CD4-positive, CD25-positive, alpha-beta regulatory T cell (primary cell): Measurements from ENCODE around the gene MOK. TPM values are rescaled to one million over a fixed set of nuclear protein-coding genes. Genes with fewer than 3 reads are reported as not detected.

ENCODE experiments used
- ATAC-seq, 2 donors: fragments of 150-1000 bp; cut with Tn5 transposase; one replicate each; pipeline ENCODE4 v1.10.0; 2021; ENCODE audit warnings: low read depth in 2 of 2, moderate number of reproducible peaks in 2 of 2, moderate library complexity in 1 of 2
- DNase-seq, 3 donors: peaks; one replicate each; pipeline versions ENCODE4 v3.0.0 to v3.0.0-alpha.2; 2012 to 2022; ENCODE audit warnings: mixed read lengths in 1 of 3
- H3K27ac ChIP-seq: one replicate; pipeline ENCODE4 v1.7.0; 2013; ENCODE audit warnings: mild to moderate bottlenecking, low read length; ENCODE audit not compliant: insufficient read depth, poor library complexity, severe bottlenecking
- H3K27me3 ChIP-seq: one replicate; pipeline ENCODE4 v1.7.0; 2013; ENCODE audit warnings: low read length; ENCODE audit not compliant: control insufficient read depth, insufficient read depth
- H3K36me3 ChIP-seq: one replicate; pipeline ENCODE4 v1.7.0; 2013; ENCODE audit warnings: mild to moderate bottlenecking, low read length, moderate library complexity; ENCODE audit not compliant: control insufficient read depth, insufficient read depth
- H3K4me1 ChIP-seq: 2 replicates; pipeline ENCODE4 v1.7.0; 2013; ENCODE audit warnings: mild to moderate bottlenecking, low read length; ENCODE audit not compliant: insufficient read depth, control insufficient read depth, poor library complexity, severe bottlenecking
- H3K4me3 ChIP-seq: one replicate; pipeline ENCODE4 v1.7.0; 2013; ENCODE audit warnings: low read depth, mild to moderate bottlenecking, low read length, moderate library complexity
- H3K9me3 ChIP-seq, 2 experiments: 1 replicate in 1 of 2; 2 replicates in 1 of 2; pipeline ENCODE4 v1.7.0; 2013; ENCODE audit warnings: low read length in 2 of 2, mild to moderate bottlenecking in 1 of 2, moderate library complexity in 1 of 2; ENCODE audit not compliant: control insufficient read depth in 2 of 2
- H3K27ac Mint-ChIP-seq, 3 donors: one replicate each; pipeline ENCODE4 v1.8.0; 2020 to 2022; ENCODE audit warnings: mild to moderate bottlenecking in 3 of 3, mixed read lengths in 3 of 3, moderate library complexity in 2 of 3
- H3K27me3 Mint-ChIP-seq: one replicate; pipeline ENCODE4 v1.8.0; 2022; ENCODE audit warnings: mild to moderate bottlenecking, mixed read lengths
- H3K36me3 Mint-ChIP-seq: one replicate; pipeline ENCODE4 v1.8.0; 2020; ENCODE audit warnings: mixed read lengths
- H3K4me1 Mint-ChIP-seq, 4 donors: one replicate each; pipeline ENCODE4 v1.8.0; 2020 to 2022; ENCODE audit warnings: mixed read lengths in 4 of 4, mild to moderate bottlenecking in 1 of 4
- H3K4me3 Mint-ChIP-seq, 4 donors: one replicate each; pipeline ENCODE4 v1.8.0; 2020 to 2022; ENCODE audit warnings: mild to moderate bottlenecking in 4 of 4, mixed read lengths in 4 of 4, moderate library complexity in 3 of 4
- H3K9me3 Mint-ChIP-seq, 7 donors: one replicate each; pipeline ENCODE4 v1.8.0; 2020 to 2022; ENCODE audit warnings: mixed read lengths in 7 of 7, mild to moderate bottlenecking in 3 of 7, moderate library complexity in 2 of 7
- polyA plus RNA-seq, 4 donors: library from polyadenylated mRNA; unstranded; fragments of 300-500 nt; fragmentation: Illumina TruSeq; gene quantifications; one replicate each; pipeline ENCODE4 v1.2.3, GENCODE V29; 2021
- total RNA-seq: library from RNA; stranded (reverse); gene quantifications from one replicate; pipeline ENCODE4 v1.2.3, GENCODE V29; 2022

Gene MOK
- total and polyA plus RNA-seq, 5 donors from 2014 or later = 0.73 to 1.4 (median 0.96) TPM; not detected in 1

- Histone ChIP-seq H3K4me3 (no peak overlapping the region), H3K4me1 (no peaks in the 10 kb centered on the region), H3K36me3 (no peaks in the 10 kb centered on the region), H3K27ac (no peak overlapping the region), H3K27me3 (no peaks in the 10 kb centered on the region), H3K9me3 (no peaks in the 10 kb centered on the region)
- ATAC-seq (no peak), DNase-seq (no peak)
- no peaks in the 10 kb centered on the region for H3K36me3 Mint-ChIP-seq
- H3K9me3 Mint-ChIP-seq = no peaks in the 10 kb centered on the region
- H3K4me3 Mint-ChIP-seq = no peak overlapping the region
- no peaks in the 10 kb centered on the region for H3K4me1 Mint-ChIP-seq
- no peaks in the 10 kb centered on the region for H3K27me3 Mint-ChIP-seq
- no peak overlapping the region for H3K27ac Mint-ChIP-seq
These were observed 25.1 kb downstream of the MOK start for GRCh38 chr14:102279688-102280348.

GRCh38 chr14:102279282-102279681 lies 25.7 kb downstream of the MOK start:
- Mint-ChIP-seq H3K9me3 (no peaks in the 10 kb centered on the region), H3K36me3 (no peaks in the 10 kb centered on the region), H3K27ac (no peak overlapping the region), H3K27me3 (no peaks in the 10 kb centered on the region), H3K4me3 (no peak overlapping the region), H3K4me1 (no peaks in the 10 kb centered on the region)
- Histone ChIP-seq H3K9me3 (no peaks in the 10 kb centered on the region), H3K36me3 (no peaks in the 10 kb centered on the region), H3K4me1 (no peaks in the 10 kb centered on the region), H3K4me3 (no peak overlapping the region), H3K27me3 (no peaks in the 10 kb centered on the region), H3K27ac (no peak overlapping the region)
- DNase-seq (no peak), ATAC-seq (no peak)

- Mint-ChIP-seq H3K9me3 (no peaks in the 10 kb centered on the region), H3K4me1 (no peaks in the 10 kb centered on the region), H3K36me3 (no peaks in the 10 kb centered on the region), H3K27ac (no peak overlapping the region), H3K4me3 (no peak overlapping the region), H3K27me3 (no peaks in the 10 kb centered on the region)
- H3K9me3 ChIP-seq = no peaks in the 10 kb centered on the region
- no peak overlapping the region for H3K4me3 ChIP-seq
- H3K27me3 ChIP-seq = no peaks in the 10 kb centered on the region
- H3K27ac ChIP-seq = no peak overlapping the region
- H3K36me3 ChIP-seq = no peaks in the 10 kb centered on the region
- no peaks in the 10 kb centered on the region for H3K4me1 ChIP-seq
- DNase-seq (no peak), ATAC-seq (no peak)
These were observed 26.4 kb downstream of the MOK start for GRCh38 chr14:102278631-102278935.

GRCh38 chr14:102277874-102278630 lies 26.9 kb downstream of the MOK start:
- Mint-ChIP-seq H3K4me1 (no peaks in the 10 kb centered on the region), H3K9me3 (no peaks in the 10 kb centered on the region), H3K27me3 (no peaks in the 10 kb centered on the region), H3K27ac (no peak overlapping the region), H3K4me3 (no peak overlapping the region), H3K36me3 (no peaks in the 10 kb centered on the region)
- no peaks in the 10 kb centered on the region for H3K36me3 ChIP-seq
- DNase-seq = no peak
- H3K27me3 ChIP-seq = no peaks in the 10 kb centered on the region
- ATAC-seq = no peak
- no peaks in the 10 kb centered on the region for H3K9me3 ChIP-seq
- H3K4me1 ChIP-seq = no peaks in the 10 kb centered on the region
- H3K4me3 ChIP-seq = no peak overlapping the region
- no peak overlapping the region for H3K27ac ChIP-seq

- DNase-seq (no peak), ATAC-seq (no peak)
- Histone ChIP-seq H3K27ac (no peak overlapping the region), H3K9me3 (no peaks in the 10 kb centered on the region), H3K4me3 (no peak overlapping the region), H3K36me3 (no peaks in the 10 kb centered on the region), H3K4me1 (no peaks in the 10 kb centered on the region), H3K27me3 (no peaks in the 10 kb centered on the region)
- Mint-ChIP-seq H3K27me3 (no peaks in the 10 kb centered on the region), H3K4me1 (no peaks in the 10 kb centered on the region), H3K27ac (no peak overlapping the region), H3K4me3 (no peak overlapping the region), H3K36me3 (no peaks in the 10 kb centered on the region), H3K9me3 (no peaks in the 10 kb centered on the region)
These were observed 29.1 kb downstream of the MOK start for GRCh38 chr14:102275866-102276265.

- Mint-ChIP-seq H3K36me3 (no peaks in the 10 kb centered on the region), H3K4me3 (no peak overlapping the region), H3K4me1 (no peaks in the 10 kb centered on the region), H3K9me3 (no peaks in the 10 kb centered on the region), H3K27me3 (no peaks in the 10 kb centered on the region), H3K27ac (no peak overlapping the region)
- Histone ChIP-seq H3K27me3 (no peaks in the 10 kb centered on the region), H3K27ac (no peak overlapping the region), H3K36me3 (no peaks in the 10 kb centered on the region), H3K9me3 (no peaks in the 10 kb centered on the region), H3K4me3 (no peak overlapping the region), H3K4me1 (no peaks in the 10 kb centered on the region)
- ATAC-seq = no peak
- DNase-seq = no peak
These were observed 32.6 kb downstream of the MOK start for GRCh38 chr14:102272392-102272791.

GRCh38 chr14:102264775-102265174 lies 40.2 kb downstream of the MOK start:
- ATAC-seq = no peak
- Mint-ChIP-seq H3K36me3 (no peaks in the 10 kb centered on the region), H3K4me1 (no peaks in the 10 kb centered on the region), H3K9me3 (no peaks in the 10 kb centered on the region), H3K27me3 (no peaks in the 10 kb centered on the region), H3K27ac (no peak overlapping the region), H3K4me3 (no peak overlapping the region)
- DNase-seq = no peak
- no peaks in the 10 kb centered on the region for H3K27me3 ChIP-seq
- H3K4me1 ChIP-seq = no peaks in the 10 kb centered on the region
- H3K36me3 ChIP-seq = no peaks in the 10 kb centered on the region
- no peaks in the 10 kb centered on the region for H3K9me3 ChIP-seq
- no peak overlapping the region for H3K27ac ChIP-seq
- H3K4me3 ChIP-seq = no peak overlapping the region

GRCh38 chr14:102264355-102264754 lies 40.6 kb downstream of the MOK start:
- DNase-seq (no peak), ATAC-seq (no peak)
- H3K4me3 Mint-ChIP-seq = no peak overlapping the region
- H3K4me1 Mint-ChIP-seq = no peaks in the 10 kb centered on the region
- H3K27me3 Mint-ChIP-seq = no peaks in the 10 kb centered on the region
- Histone ChIP-seq H3K27ac (no peak overlapping the region), H3K4me1 (no peaks in the 10 kb centered on the region), H3K27me3 (no peaks in the 10 kb centered on the region), H3K9me3 (no peaks in the 10 kb centered on the region), H3K4me3 (no peak overlapping the region), H3K36me3 (no peaks in the 10 kb centered on the region)
- H3K9me3 Mint-ChIP-seq = no peaks in the 10 kb centered on the region
- H3K36me3 Mint-ChIP-seq = no peaks in the 10 kb centered on the region
- H3K27ac Mint-ChIP-seq = no peak overlapping the region
